Epithelial cell of proximal tubule (primary cell): Measurements from ENCODE around the gene ITPKB. TPM values are rescaled to one million over a fixed set of nuclear protein-coding genes. Genes with fewer than 3 reads are reported as not detected.
"Not testable (repeated sequence)": the region's sequence is repeated elsewhere in the genome, so short reads cannot be mapped to it uniquely, and the experiment has no call there.

Experiments used
- DNase-seq: peaks from one replicate; pipeline ENCODE4 v3.0.0-alpha.2; 2011; ENCODE audit warnings: low read depth
- H3K4me3 ChIP-seq: 2 replicates; pipeline ENCODE4 v1.5.1; 2011; ENCODE audit warnings: low read depth, mild to moderate bottlenecking, low read length
- total RNA-seq: library from RNA; depleted of rRNA; stranded (reverse); fragments of >200 nt; gene quantifications from 2 replicates; pipeline ENCODE4 v1.2.3, GENCODE V29; 2015
- TF ChIP-seq, protein P1 (sequence below): conservative IDR thresholded peaks from 2 replicates; pipeline ENCODE4 v1.5.1; 2012; ENCODE audit warnings: low read depth, mild to moderate bottlenecking, low read length

The ITPKB gene
- total RNA-seq, 1 donor from 2014 or later: 5.1 TPM

DNA sequence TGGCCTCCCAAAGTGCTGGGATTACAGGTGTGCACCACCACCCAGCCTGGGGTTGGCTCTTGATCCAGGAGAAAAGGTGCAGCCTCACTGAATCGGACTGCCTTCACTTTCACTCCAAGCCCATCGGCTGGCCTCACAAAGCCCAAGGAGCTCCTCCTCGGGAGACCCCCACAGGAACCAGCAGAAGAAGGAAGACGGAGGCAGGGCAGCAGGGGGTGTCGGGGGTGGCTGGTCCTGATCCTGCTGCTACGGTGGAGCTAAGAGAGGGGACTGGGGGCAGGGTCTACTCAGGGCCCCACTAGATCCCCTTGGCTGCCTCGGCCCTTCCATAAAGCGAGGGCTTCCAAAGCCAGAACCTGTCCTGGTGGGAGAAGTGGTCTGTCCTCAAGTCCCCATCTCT, 96.7 kb downstream of the ITPKB start:
- TF ChIP-seq, protein P1, sequence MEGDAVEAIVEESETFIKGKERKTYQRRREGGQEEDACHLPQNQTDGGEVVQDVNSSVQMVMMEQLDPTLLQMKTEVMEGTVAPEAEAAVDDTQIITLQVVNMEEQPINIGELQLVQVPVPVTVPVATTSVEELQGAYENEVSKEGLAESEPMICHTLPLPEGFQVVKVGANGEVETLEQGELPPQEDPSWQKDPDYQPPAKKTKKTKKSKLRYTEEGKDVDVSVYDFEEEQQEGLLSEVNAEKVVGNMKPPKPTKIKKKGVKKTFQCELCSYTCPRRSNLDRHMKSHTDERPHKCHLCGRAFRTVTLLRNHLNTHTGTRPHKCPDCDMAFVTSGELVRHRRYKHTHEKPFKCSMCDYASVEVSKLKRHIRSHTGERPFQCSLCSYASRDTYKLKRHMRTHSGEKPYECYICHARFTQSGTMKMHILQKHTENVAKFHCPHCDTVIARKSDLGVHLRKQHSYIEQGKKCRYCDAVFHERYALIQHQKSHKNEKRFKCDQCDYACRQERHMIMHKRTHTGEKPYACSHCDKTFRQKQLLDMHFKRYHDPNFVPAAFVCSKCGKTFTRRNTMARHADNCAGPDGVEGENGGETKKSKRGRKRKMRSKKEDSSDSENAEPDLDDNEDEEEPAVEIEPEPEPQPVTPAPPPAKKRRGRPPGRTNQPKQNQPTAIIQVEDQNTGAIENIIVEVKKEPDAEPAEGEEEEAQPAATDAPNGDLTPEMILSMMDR: no peak
- DNase-seq: no peak
- H3K4me3 ChIP-seq: no peak overlapping the region

DNA sequence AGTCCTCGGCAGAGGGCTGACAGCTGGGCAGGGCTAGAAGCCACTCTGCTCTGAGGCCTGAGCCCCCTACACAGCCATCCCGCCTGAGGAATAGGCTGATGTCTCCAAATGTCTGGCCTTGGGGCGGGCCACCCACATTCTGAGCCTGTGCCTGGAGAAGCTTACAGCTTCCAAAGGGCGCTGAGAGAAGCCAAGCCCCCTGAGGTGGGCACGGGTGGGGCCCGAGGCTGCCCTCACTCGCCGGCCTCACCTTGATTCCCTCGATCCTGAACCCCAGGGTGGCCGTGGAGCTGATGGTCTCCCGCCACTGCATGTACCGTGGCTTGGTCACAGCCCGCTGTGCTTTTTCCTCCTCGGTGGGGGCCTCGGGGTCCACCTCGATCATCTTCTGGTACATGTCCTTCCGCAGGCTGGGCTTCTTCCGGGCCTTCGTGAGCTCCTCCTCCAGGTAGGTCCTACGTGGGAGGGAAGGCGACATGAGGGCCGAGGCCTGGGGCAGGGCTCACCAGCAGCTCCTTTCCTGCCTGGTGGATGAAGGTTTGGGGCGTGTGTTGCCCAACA, 97.3 kb downstream of the ITPKB start:
- no peak for DNase-seq
- H3K4me3 ChIP-seq: no peak overlapping the region
- TF ChIP-seq, protein P1: no peak

DNA sequence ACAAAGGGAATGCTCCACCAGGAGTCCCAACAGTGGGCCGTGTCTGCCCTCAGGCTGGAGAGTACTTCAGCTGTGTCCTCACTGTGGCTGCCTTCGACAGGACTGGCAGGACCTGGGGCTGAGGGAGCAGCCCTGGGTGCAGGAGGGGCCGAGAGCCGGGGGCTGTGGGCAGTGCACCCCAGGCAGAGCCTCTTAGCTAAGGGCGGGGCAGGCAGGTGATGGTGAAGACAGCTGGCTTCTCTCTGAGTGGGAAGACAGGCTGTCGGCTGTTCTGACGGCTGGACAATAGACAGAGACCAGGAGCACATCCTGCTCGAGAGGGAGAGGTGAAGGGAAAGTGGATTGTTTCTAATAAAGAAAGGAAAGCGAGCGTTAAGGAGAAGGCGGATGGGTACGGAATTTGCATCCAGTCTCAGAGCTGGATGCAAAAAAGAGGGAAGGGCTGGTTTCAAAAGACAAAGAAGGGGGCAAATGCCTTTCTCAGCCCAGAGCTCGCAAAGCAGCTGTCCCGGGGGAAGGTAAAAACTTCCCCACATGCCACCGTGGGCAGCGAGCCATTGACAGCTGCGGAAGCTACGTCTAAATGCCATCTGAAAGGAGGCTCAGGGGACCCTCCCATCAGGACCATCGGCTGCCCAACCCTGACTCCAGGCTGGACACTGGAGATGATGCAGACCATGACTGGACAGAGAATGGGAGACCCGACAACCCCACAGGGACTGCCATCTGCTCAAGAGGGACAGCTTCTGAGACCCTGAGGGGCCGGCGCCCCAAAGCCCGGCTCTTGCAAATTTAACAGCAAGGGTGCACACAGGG, 98.6 kb downstream of the ITPKB start:
- DNase-seq: no peak
- TF ChIP-seq, protein P1: no peak
- no peak overlapping the region for H3K4me3 ChIP-seq

DNA sequence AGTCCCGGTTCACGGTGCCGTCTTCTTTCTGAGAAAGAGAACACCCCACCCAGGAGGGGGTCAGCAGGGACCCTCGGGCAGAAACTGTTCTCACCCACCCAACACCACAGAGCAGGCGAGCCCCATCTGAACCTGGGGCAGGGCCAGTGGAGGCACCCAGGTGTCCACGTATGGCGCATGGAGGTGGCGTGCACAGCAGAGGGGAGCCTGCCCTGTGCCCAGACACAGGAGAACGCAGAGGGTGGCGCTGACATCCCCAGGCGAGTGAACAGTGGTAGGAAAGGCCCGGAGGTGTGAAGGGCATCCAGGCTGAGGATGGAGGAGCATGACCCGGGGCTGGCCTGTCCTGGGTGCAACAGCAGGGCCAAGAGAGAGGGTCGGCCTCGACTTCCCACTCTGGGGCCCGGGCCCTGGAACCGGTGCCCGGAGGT, 99.4 kb downstream of the ITPKB start:
- no peak for DNase-seq
- no peak overlapping the region for H3K4me3 ChIP-seq
- TF ChIP-seq, protein P1: no peak

DNA sequence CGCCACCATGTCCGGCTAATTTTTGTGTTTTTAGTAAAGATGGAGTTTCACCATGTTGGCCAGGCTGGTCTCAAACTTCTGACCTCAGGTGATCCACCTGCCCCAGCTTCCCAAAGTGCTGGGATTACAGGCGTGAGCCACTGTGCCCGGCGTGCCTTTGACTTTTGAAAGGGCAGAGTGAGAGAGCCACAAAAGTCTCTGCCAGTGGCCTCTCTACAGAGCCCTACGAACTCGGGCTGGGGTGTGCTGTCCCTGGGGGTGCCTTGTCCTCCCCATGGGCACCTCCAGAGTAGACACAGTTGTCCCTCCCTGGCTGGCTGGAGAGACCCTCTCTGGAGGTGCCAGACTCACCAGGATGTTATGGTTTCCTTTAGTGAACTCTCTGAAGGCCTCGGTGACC, 99.9 kb downstream of the ITPKB start:
- not testable (repeated sequence) for DNase-seq, H3K4me3 ChIP-seq

DNA sequence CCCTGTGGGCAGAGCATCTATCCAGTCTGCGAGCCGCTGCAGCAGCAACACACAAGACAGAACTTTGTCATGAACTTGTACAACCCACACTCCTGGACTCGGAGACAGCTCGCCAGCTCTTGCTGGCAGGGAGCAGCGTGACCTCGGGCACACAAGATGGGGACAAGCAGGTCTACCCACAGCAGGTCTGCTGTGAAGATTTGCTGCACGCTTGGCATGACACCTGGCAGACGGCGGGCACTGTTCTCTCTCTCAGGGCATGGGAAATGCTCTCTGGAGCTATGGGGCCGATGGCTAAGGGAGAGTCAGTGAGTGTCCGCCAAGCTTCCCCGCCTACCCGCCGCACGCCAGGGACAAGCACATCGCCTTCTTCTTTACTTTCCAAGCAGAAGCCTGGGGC, 100.5 kb downstream of the ITPKB start:
- no peak overlapping the region for H3K4me3 ChIP-seq
- DNase-seq: no peak
- TF ChIP-seq, protein P1: no peak

DNA sequence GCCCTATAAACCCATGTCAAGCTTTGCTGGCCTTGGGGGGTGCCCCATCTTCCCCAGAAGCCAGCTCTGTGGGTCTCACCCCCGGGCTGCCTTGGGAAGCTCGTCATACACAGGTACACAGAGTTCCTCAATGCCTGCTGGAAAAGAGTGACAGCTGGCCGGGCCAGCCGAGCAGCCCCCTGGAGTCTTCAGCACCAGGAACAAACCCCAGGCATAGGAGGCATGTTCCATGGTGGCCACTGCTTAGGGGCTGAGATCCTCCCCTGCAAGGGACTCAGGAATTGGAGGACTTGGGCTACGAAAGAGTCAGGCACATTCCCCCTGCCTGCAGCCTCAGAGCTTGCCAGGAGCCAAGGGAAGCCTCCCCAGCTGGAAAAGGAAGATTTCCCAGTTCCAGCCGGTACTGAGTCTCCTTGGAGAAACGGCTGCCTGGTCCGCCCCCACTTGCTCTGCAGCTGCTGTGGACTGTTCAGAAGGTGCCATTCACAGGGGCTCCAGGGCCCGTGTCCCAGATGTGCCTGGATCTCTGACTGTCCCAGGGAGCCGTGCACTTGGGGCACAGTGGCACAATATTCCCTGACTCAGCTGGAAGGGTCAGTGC, 101.0 kb downstream of the ITPKB start:
- no peak for DNase-seq
- TF ChIP-seq, protein P1: no peak
- no peak overlapping the region for H3K4me3 ChIP-seq
